GM21360 (cell line): ENCODE data around the gene SEMA3F.
"Not testable (repeated sequence)": the region's sequence is repeated elsewhere in the genome, so short reads cannot be mapped to it uniquely, and the experiment has no call there.

Experiments
- ATAC-seq: cut with Tn5 transposase; IDR thresholded peaks from one replicate; pipeline ENCODE4 v1.9.1; 2021; ENCODE audit warnings: mild to moderate bottlenecking, moderate library complexity; ENCODE audit not compliant: unreplicated experiment

SEMA3F gene

DNA sequence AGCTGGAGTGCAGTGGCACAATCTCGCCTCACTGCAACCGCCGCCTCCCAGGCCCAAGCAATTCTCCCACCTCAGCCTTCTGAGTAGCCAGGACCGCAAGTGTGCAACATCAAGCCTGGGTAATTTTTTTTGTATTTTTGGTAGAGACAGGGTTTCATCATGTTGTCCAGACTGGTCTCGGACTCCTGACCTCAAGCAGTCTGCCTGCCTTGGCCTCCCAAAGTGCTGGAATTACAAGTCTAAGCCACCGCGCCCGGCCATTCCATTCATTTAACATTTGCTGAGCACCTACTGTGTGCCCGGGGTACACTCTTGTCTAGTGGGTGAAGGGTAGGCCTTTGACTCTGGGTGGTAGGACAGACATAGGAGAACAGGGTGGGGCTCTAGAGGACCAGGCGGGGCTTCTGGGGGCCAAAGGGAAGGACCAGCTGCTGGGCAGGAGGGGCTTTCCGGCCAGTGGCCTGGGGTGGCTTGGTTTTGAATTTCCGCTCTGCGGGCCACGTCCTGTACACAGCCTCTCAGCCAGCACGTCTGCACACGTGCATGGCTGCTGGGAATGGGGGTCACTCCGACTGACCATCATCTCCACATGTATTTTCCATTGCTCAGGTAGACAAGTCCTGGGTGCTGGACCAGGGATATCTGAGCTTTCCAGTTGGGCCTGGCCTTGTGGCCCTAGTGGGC, 52.4 kb downstream of the SEMA3F start:
- ATAC-seq = no peak

DNA sequence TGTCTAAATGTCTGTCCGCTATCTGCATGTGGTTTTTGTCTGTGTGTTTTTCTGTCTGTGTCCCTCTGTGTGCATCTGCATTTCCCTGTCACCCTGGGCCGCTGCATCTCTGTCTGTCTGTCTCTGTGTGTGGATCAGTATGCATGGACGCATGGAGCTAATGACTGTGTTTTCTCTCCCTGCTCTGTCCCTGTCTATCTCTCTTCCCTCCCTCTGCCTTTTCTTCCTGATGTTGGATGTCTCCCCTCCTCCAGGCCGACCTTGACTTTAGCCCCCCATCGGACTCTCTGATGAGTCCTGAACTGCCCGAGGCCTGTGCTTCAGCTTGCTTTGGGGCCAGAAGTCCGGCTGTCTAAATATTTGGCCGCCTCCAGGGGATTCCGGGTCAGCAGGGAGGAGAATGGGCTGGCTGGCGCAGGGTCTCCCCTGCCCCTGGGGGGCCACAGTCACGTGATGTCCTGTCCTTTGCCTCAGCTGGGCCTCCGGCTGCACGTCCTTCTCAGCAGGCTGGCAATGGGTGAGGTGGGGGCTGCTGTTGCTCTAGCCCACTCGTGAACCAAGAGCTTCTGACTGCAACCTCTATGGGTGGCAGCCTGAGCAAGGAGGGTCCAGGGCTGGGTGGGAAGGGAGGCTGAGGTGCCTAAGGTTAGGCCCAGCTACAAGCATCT, 53.7 kb downstream of the SEMA3F start:
- ATAC-seq = no peak

DNA sequence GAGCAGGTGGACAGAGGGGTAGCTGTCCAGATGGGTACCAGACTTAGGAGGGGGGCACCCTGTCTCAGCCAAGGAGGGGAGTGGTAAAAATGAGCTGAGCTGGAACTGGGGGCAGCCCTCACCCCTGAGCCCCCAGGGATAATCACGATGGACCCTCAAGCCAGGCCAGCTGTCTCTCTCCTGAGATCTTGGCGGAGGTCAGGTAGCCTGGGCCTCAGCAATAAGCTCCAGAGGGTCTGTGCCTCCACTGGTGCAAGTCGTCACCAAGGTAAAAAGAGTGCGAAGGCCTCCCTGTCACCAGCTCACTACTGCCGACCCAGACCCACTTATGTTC, 55.0 kb downstream of the SEMA3F start:
- no peak for ATAC-seq

DNA sequence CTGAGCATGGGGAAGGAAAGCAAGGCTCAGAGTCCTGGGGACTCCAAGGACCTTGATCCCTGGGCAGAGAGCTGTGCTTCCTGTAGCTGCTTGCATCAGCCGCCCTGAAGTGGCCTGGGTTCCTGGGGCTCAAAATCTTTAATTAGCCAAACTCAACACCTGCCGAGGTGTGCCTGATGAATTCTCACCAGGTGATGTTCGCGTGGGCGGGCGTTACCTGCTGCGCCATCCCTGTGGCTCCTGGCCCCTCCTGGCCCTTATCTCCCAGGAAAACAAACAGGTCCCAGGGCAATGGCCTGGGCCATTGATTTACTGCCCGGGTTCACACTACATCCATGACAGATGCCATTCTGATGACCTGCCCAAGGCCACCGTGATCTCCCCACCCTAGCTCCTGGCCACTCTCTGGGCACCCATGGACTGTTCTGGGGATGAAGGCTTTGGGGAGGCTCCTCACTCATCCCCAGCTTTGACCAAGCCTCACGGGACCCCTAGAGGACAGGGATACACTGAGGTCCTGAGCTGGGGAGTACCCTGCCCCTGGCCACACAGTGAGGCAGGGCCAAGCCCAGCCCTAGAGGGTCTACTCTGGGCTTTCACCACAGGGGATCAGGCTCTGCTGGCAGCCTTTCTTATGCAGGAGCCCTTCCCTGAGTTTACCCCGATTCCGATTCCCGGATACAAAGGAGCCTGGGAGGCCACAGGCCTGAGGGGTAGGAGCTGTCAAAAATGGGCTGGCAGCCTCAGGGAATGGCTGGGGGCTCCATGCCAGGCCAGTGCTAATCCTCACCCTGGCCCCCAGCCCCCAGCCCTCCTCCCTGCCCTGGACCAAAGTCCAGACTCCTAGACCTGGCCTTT, 55.6 kb downstream of the SEMA3F start:
- no peak for ATAC-seq

DNA sequence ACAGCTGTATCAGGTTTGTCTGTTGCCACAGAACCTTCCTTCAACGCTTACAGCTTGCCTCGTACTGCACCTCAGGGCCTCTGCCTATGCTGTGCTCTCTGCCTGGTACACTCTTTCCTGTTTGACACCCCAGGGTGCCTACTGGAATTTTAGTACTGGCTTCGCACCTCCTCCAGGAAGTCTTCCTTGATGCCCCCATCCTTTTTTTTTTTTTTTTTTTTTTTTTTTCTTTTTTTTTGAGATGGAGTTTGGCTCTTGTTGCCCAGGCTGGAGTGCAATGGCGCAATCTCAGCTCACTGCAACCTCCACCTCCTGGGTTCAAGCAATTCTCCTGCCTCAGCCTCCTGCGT, 56.2 kb downstream of the SEMA3F start:
- not testable (repeated sequence) for ATAC-seq

DNA sequence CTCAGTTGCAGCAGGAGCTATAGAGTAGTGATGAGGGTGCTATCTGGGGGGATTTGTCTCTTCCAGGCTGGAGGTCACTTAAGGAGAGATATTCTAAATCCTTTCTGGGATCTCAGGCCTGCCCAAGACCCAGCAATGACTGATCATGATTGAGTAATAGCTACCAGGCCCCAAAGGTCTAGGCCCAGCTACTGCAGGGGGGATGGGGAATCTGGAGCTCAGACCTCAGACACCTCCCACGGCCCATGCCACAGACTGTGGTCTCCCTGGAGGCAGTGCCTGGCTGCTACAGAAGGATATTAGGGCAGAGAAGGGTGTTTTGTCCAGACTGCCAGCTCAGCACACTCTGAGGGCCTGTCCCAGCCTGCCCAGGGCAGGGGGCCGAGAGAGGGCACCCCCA, 56.8 kb downstream of the SEMA3F start:
- ATAC-seq = no peak

DNA sequence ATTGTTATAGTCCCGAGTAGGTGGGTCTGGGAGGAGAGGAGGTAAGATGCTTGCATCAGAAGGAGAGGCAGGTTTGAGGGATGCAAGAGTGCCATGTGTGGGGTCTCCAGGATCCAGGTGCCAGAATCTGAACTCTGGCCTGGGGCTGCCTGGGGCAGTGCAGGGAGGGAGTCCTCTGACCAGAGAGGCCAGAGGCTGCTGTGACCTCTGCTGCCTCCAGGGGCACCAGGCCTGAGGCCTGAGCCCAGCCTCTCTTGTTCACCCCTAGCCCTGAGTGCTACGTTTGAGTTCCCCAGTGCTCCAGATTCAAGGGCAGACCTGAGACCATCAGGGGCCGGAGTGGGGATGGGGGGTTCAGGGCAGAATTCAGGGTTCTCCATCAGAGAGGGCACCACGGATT, 57.4 kb downstream of the SEMA3F start:
- ATAC-seq = no peak

DNA sequence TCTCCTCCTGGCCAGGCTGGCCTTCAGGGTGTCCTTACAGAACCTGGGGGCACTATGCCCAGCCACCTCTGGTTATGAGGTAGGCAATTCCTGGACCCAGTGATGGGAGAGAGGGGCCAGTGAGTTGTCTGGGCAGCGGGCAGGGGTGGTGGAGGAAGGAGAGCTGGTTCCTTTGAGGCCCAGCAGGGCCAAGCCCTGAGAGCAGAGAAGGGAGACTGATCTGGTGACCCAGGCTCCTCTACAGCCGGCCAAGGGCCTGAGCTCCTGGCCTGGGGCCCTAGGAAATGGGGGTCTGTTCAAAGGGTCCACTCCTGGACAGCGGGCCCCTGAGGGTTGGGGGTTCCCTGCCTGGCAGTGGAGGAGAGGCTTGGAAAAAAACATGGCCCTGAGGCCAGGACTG, 57.8 kb downstream of the SEMA3F start:
- no peak for ATAC-seq

DNA sequence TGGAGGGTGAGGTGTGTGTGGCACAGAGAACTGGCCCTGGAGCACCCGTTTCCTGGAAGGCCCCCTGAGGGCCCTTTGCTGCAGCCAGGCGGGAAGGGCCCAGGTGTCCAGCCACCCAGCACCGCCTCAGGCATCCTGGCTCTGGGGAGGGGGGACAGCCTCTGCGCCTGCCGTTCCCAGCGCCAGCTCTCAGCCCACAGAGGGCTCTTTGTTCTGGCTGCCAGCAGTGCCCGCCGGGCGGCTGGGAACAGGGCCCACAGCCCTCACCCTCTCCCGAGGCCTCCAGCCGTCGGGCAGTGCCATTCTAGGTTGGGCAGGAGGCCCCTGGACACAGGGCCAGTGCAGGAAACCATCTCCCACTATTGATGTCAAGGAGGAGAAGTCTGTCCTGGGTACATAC, 58.2 kb downstream of the SEMA3F start:
- no peak for ATAC-seq

DNA sequence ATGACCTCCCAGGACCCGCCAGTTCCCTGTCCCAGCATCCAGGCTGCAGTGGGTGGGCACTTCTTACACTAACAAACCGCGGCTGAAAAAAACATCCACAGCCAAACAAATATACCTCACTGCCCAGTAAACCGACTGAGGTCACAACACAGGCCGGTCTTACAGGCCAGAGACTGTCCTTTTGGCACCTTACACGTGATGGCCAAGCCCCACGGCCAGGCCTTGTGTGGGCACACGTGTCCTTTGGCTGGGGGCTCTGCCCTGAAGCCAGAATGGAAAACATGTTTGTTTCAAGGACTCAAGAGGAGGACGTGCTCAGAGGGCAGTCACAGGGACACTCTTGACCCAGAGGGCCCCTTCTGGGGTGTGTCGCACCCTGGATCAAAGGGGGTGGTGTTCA, 59.7 kb downstream of the SEMA3F start:
- no peak for ATAC-seq

DNA sequence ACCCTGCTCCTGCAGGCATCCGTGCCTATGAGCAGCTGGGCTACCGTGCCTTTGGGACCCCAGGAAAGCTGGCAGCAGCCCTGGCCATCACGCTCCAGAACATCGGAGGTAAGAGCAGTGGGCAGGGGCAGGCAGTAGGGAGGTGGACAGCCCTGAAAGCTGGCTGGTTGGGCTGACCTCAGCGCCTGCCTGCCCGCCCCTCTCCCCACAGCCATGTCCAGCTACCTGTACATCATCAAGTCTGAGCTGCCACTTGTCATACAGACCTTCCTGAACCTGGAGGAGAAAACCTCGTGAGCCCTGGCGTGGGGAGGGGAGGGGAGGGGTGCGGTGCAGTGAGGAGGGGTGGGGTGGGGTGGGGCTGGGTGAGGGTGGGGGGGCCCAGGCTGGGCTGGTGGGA, 60.4 kb downstream of the SEMA3F start:
- no peak for ATAC-seq

DNA sequence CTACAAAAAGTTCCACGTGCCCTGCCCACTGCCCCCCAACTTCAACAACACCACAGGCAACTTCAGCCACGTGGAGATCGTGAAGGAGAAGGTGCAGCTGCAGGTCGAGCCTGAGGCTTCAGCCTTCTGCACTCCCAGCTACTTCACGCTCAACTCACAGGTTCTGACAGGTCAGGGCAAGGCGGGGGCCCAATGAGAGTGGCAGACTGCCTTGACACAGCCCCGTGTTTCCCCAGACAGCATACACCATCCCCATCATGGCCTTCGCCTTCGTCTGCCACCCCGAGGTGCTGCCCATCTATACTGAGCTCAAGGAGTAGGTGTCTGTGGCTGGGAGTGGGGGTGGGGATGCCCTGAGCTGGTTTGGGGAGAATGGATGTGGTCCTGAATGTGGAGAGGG, 62.6 kb downstream of the SEMA3F start:
- no peak for ATAC-seq

DNA sequence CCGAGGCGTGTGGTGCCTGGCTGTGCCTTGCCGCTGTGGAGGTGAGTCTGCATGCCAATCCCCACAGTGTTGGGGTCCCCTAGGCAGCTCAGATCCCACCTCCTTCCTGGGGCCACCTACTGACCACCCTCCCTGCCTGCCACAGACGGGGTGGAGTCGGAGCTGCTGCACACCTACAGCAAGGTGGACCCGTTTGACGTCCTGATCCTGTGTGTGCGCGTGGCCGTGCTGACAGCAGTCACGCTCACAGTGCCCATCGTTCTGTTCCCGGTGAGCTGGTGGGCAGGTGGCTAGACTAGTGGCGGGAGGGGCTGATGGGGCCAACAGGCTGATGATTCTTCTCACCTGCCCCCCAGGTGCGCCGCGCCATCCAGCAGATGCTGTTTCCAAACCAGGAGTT, 63.3 kb downstream of the SEMA3F start:
- ATAC-seq = no peak

DNA sequence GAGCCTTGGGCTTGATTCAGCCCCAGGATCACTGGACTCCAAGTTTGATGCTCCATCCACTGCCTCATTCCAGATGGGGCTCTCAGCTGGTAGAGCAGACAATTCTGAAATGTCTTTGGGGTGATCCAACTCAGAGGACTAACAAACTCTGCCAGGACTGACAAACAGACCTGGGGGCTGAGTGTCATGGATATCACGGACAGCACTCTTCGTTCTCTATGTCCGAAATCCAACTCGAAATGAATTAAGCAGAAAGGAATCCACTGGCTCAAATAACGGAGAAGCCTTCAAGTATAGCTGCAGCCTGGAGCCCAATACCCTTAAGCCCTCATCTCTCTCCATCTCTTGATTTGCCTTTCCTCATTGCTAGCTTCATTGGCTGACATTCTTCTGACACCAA, 64.2 kb downstream of the SEMA3F start:
- ATAC-seq = no peak

DNA sequence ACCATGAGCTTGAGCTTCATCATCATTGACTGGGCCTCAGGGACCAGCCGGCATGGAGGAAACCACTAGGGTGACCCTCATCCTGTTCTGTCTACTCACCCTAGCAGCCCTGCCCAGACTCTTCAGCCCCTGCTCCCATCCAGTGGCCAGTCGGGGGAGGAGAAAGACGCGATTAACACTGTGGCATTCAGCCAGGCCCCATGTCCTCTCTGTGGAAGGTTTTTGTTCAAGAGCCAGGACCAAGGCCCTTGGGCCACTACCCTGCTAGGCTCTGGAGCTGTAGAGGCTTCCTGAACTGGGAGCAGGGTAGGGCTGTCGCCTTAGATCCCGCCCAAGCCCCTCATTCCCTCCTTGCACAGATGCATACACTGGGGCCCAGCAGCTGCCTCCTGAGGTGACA, 65.0 kb downstream of the SEMA3F start:
- no peak for ATAC-seq

DNA sequence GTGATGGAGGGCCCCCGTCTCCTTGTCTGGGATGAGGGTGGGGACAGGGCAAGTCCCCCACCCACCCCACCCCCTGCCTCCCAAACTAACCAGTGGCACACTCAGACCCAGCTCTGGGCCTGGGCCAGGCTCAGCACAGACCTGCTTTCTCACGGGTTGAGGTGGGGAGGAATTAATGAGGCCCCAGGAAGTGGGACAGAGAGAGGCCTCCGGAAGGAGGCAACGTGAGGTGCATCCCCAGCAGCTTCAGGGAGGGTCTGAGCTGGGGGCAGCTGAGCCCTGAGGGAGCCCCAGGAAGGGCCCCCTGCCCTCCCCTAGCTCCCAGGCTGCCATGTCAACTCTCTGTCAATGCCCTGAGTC, 65.9 kb downstream of the SEMA3F start:
- no peak for ATAC-seq

DNA sequence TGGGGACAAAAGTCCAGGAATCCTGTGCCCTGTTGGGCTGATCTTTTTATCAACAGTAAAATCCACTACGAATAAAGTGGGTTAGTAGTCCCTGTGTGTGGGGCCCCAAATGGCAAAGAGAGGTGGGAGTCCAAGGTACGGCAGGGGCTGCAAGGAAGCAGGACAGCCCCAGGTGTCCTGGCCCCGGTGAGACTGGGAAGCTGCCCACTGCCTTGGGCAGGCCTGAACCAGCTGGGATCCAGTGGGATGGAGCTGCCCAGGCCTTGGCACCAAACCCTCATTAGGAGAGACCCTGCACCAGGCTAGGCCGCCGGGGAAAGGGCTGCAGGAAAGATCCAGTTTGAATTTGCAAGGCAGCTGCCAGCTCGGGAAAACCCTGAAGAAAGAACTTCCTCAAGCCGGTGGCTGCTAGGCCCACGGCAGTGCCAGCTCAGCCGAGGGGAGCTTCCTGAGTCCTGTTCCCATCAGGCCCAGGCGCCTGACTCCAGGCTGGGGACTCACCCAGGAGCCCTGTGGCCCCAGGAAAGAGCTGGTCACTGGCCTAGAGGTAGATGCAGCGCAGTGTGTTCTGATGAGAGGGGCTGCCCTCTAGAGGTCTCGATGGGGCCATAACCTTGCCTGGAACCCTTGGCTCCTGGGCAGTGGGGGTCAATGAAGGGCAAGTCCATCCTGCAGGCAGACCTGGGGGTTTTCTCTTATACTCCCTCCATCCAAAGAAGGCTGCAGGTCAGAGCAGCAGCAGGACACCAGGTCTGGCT, 66.5 kb downstream of the SEMA3F start:
- ATAC-seq = no peak

DNA sequence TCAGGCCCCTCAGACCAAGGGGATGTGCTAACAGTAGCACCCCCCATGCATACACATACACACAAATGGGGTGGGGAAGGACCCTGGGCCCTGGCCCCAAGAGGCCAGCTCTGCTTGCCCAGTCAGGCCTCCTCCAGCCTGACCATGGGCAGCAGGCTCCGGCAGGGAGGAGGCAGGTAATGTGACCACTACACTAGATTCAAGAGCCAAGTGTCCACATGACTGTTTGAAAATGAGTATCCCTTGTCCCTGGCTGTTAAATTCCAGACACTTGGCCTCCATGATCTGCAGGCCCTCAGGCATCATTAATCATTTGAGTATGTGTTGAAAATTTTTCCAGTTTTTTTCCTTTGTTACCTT, 67.0 kb downstream of the SEMA3F start:
- no peak for ATAC-seq

DNA sequence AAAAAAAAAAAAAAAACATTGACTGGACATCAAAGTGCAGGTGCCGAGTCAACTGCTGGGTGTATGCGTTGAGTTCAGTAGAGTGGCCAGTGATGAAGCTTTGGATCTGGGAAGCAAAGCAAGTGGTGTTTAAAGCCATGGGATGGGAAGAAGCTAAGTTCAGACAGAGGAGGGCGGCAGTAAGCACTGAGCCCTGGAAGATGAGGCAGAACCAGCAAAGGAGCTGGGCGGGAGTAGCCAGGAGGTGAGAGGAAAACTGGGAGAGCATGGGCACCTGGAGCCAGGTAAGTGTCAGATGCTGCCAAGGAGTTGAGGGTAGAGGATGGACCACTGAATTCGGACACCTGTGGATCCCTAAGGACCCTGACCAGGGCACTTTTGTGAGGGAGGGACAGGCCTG, 69.5 kb downstream of the SEMA3F start:
- no peak for ATAC-seq

DNA sequence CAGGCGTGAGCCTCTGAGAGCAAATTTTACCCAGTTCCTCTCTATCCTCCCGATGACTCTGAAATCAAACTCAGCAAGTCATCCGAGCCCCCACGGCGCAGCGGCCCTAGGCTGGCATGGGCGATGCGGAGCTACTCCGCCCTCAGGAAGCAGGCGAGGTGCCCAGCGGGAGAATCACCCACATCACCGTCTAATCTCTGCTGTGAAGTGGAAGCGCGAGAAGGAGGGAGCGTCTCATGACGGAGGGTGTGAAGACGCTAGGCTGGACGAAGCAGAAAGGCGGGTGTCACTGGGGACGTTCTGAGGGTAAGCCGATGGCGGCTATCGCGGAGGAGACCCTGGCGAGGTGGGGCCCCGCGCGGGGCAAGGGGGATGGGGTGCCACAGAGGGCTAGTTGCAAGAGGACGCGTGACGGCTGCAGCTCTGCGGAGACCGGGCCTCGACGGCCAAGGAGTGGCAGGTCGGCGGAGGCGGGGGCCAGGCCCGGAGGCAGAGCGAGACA, 71.8 kb downstream of the SEMA3F start:
- no peak for ATAC-seq

DNA sequence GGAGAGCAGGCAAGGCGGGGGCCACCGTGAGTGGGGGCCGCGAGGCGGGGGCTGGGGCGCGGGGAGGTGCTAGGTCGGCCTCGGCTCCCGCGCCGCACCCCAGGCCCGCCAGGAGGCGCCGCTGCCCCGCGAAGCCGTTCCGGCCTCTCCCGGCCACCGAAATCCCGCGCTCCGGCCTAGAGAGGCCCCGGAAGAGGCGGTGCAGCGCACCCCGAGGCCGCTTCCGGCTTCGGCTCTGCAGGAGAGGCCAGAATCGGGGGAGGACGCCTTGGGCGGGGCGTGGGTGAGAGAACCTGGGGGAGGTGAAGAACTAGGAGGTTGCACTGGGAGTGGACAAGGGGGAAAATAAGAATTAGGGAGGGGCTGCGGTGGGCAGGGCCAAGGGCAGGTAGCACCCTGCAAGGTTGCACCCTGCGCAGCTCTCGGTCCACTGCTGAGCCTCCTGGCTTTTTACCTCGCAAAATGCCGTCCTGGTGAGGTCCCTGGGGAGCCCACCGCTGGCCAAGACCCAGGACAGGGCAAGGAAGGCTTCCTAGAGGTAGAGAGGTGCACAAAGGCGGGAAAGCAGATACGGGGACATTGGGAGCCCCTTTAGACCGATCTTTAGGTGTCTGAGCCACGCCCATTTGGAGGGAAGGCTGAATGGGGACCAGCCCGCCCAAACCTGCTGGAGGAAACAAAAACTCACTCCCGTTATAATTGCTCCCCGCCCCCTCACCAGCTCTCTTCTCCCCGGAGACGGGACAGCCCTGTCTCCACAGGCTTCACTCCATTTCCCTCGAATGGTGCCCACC, 72.5 kb downstream of the SEMA3F start:
- peak; percentile 88 for ATAC-seq
